HL-60/S4 (cell line): ENCODE results near the gene CLEC19A.

Source experiments
- in situ Hi-C: fragments of 300-500 bp; cut with MboI; formaldehyde crosslinking; loops from 2 replicates; pipeline ENCODE4 v1.14.3; 2022; ENCODE audit warnings: low sequenced_read_pairs

The CLEC19A gene

DNA sequence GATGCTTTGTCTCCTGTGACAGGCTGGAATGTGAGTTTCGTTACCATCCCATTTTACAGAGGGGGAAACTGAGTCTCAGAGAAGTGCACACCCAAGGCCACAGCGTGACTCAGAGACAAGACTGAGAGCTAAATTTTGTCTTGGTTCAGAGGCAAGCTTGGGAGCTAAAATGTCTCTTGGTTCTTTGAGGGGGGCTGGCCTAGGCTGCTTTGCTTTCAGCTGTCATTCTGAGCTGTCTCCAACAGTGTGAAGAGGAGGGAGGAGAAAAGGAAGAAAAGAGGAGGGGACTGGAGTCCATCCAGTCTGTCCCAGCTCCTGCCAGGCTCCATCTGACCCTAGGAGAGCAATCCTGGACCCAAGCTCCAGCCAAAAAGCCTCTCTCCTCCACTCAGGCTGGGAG lies at the start of gene CLEC19A:
TSS of gene CLEC19A (plus strand) at position 301 of the 400 bp plus-strand sequence. CDS start 121 bp downstream, outside the sequence.
- in situ Hi-C loops: no loop called here

DNA sequence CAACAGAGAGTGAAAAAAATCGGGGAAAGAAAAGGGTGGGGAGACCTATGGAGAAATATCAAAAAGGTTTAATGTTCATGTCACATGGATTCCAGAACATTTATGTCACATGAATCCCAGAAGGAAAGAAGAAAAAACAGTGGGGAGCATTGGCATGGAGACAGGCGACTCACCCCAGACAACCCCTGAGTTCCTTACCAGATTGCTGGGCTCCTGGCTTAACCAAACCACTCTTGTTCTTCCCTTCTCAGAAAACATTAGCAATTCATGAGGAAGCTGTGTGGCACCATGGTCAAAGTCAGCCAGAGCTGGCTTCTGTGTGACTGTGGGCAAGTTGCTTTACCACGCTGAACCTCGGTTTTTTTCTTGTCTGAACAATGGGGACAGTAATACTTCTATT lies 49.6 kb upstream of the CLEC19A start:
- in situ Hi-C loops: no loop called here

DNA sequence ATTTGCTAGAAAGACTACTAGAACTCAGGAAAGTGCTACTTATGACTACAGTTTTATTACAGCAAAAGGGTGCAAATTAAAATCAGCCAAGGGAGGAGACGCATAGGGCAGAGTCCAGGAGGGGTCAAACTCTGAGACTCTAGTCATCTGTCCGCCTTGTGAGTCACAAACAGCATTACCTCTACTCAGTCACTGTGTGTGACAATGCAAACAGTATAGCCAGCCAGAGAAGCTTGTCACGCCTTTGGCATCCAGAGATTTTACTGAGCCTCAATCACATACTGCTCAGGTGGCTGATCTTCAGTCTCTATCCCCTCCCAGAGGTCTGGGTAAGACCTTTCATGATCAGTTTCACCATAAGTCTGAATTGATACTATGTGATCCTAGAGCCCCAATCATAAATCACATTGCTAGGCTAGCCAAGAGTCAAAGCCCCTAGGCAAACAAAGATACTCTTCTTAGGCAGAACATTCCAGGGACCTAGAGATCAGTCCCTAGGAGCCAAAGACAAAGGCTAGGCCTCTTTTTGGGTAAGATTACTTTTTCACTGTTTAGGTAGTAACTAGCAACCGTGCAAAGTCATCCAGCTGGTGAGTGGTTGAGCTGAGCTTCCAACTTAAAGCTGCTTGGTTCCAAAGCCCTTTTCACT lies 48.8 kb upstream of the CLEC19A start:
- in situ Hi-C loops: no loop called here

GRCh38 chr16:19238406-19238805 lies 47.1 kb upstream of the CLEC19A start:
- in situ Hi-C loops: no loop called here

- in situ Hi-C loops: no loop called here
Measured at GRCh38 chr16:19239511-19240155, 45.9 kb upstream of the CLEC19A start.

- in situ Hi-C loops: no loop called here
Measured at GRCh38 chr16:19240494-19240893, 45.0 kb upstream of the CLEC19A start.

GRCh38 chr16:19241512-19241911 lies 44.0 kb upstream of the CLEC19A start:
- in situ Hi-C loops: no loop called here

DNA sequence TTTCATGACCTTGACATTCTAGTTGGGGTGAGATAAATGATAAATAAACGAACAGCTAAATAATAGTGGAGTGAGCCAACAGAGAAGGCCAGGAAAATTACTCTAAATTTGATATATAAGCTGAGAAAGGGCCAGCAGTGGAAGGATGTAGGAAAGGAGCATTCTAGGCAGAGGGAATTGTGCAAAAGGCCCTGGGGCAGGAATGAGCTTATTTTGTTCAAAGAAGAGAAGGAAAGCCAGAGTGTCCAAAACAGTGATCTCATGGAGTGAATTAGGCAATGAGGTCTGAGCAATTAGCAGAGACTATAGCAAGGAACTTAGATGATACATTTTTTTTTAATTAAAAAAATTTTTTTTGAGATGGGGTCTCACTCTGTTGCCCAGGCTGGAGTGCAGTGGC lies 43.3 kb upstream of the CLEC19A start:
- in situ Hi-C loops: no loop called here

DNA sequence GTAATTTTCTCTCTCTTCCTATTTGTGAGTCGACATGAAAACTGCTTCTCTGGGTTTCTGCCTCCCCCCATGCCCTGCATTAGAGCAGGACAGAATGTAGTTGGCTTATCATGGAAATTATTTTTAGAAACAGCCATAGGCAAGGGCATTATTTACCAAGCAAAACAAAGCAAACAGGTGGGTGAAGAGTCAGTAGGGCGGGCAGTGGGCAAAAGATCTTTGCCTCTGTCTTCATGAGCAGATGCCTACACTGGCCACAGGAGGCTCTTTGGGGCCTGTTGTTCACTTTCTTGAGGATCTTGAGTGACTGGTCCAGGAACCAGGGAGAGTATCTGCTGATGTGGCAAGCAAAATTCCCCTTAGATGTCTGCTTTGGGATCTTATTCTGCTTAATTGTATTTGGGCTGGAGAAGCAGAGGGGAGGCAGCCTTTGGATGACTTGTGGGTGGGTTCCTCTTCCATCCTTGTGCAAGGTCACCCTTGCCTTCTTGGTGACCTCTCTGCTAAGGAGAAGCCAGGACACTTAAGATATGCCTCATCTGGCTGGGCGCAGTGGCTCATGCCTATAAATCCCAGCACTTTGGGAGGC lies 42.5 kb upstream of the CLEC19A start:
- in situ Hi-C loops: no loop called here

DNA sequence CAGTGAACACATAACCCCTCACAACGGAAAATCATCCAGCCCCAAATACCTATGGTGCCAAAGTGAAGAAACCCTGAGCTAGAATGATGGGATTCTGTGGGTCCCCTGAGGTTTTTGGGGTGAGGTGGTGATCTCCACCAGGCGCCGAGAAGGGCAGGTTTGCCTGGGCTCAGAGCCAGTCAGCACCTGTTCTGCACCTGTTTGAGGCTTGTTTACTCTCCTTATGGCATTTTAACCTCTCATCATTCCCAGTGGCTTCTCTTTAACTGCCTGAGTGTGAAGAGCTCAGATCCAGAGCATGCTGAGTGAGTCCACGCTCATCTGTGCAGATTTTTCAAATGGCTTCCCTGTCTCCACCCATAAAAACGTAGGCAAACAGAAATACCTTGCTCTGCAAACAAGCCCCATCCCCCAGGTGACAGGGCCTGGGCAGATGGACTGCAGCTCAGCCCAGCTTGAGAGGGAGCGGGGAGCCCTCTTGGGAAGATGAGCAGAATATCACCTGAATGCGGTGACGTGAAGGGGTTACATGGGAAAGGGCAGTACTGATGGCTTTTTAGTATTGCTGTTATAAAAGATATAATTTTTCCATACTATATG lies 40.1 kb upstream of the CLEC19A start:
- in situ Hi-C loops: no loop called here

- in situ Hi-C loops: no loop called here
Measured at GRCh38 chr16:19252904-19253303, 32.6 kb upstream of the CLEC19A start.

GRCh38 chr16:19254611-19255010 lies 30.9 kb upstream of the CLEC19A start:
- in situ Hi-C loops: no loop called here

- in situ Hi-C loops: no loop called here
Measured at GRCh38 chr16:19264123-19264673, 21.3 kb upstream of the CLEC19A start.

DNA sequence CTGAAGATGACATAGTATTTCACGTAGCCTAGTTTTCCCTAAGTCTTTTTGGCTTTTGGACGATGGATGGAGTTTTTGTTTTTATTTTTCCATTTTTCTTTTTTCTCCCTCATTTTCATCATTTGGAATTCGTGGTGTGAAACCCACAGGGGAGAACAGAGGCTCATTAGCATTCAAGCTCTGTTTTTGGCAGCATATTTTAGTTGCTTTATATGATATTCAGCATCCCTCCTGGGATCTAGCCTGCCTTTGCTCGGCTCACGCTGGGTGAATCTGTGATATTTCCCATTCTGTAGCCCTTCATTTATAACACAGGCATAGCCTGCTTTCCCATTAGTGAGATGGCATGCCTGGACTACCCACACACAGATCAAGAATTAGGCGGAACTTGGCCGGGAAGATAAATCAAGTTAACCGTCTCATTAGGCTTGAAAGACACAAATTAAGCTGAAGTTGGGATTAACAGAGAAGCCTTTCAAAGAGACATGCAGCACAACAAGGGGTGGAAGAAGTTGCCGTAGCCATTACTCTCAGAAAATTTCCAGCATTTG lies 20.1 kb upstream of the CLEC19A start:
- in situ Hi-C loops: no loop called here

- in situ Hi-C loops: no loop called here
Measured at GRCh38 chr16:19266774-19267173, 18.8 kb upstream of the CLEC19A start.

DNA sequence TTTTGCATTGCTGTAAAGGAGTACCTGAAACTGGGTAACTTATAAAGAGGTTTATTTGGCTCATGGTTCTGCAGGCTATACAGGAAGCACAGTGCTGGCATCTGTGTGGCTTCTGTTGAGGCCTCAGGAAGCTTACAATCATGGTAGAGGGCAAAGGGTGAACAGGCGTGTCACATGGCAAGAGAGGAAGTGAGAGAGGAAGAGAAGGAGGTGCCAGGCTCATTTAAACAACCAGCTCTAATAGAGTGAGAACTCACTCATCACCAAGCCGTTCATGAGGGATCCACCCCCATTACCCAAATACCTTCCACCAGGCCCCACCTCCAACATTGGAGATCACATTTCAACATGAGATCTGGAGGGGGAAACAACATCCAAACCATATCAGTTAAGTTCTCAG lies 16.4 kb upstream of the CLEC19A start:
- in situ Hi-C loops: no loop called here

DNA sequence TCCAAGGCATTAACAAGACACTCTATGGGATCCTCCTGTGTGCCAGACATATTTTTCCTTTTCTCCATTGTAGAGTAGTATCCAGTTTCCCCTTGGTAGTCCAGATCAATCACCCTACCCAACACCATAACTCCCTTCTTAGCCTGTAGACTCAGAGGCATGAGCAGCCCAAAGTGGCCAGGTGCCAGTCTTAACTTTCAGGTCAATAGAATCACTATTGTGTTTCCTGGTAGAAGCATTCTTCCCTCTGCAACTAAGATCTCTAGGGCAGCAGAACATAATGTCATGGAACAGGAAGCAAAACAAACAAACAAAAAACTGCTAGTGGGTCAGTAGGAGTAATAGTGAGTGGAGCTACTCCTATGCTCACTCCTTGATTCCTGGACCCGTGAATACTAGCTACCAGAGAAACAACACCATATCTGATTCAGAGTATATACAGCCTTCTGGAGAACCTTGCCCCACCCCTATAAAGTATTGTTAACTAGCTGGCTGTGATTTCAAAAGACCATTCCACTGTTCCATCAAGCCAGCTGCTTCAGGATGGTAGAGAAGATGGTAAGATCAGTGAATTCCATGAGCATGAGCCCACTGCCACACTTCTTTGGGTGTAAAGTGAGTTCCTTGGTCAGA lies 11.2 kb upstream of the CLEC19A start:
- in situ Hi-C loops: no loop called here

- in situ Hi-C loops: no loop called here
Measured at GRCh38 chr16:19278403-19278802, 7.1 kb upstream of the CLEC19A start.

DNA sequence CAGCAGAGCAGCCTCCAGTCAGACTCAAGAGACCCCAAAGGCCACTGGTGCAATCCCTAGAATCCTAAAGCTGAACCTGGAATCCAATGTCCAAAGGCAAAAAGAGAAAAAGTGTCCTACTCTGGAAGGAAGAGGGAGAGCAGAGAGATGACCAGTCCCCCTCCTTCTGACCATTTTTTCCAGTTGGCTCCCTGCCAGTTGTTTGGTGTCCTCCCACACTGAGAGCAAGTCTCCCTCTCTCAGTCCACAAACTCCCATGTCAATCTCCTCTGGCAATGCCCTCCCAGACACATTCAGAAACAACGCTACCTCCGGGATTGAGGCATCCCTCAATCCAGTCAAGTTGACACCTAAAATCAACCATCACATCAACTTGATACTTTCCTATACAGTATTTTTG lies 4.3 kb upstream of the CLEC19A start:
- in situ Hi-C loops: no loop called here

DNA sequence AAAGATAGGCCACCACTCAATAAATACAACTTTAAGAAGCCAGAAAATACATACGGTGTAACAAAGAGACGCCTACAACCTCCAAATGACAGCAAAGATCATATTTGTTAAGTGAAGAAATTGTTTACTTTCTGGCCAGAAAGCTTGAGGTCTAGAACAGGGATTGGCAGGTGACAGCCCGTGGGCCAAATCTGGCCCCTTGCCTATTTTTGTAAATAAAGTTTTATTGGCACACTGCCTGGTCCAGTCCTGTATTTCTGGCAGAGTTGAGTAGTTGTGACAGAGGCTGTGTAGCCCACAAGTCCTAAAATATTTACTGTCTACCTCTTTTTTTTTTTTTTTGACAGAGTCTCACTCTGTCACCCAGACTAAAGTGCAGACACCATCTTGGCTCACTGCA lies 3.4 kb upstream of the CLEC19A start:
- in situ Hi-C loops: no loop called here

- in situ Hi-C loops: no loop called here
Measured at GRCh38 chr16:19283637-19284036, 1.9 kb upstream of the CLEC19A start.
